Measurements from ENCODE around the gene SOX8. TPM values are rescaled to one million over a fixed set of nuclear protein-coding genes. Genes with fewer than 3 reads are reported as not detected.

SOX8 gene
- total and polyA plus RNA-seq, 9 donors = 0.08 to 0.52 (median 0.32) TPM

- intact Hi-C loops (cut with DNase I) = no loop called here
- Histone ChIP-seq H3K9me3 (no peaks in the 10 kb centered on the region), H3K36me3 (no peaks in the 10 kb centered on the region), H3K4me1 (ENCODE audit: insufficient read depth) (no peaks in the 10 kb centered on the region), H3K4me3 (no peak overlapping the region), H3K27ac (no peak overlapping the region), H3K27me3 (no peaks in the 10 kb centered on the region)
- WGBS, 3 donors = 15 to 19% (median 16%) methylated on average over 20 of the region's 20 CpGs
- no peak for TF ChIP-seq POLR2A (IDR thresholded peaks at IDR 0.05)
- TF ChIP-seq EP300 (IDR thresholded peaks at IDR 0.05) = no peak
- no peak for TF ChIP-seq CTCF (IDR thresholded peaks at IDR 0.05)
- no peak for DNase-seq
Observed at GRCh38 chr16:1010251-1010650, 28.7 kb downstream of the SOX8 start.

GRCh38 chr16:1010815-1011214 is 29.2 kb downstream of the SOX8 start:
- H3K27me3 ChIP-seq = no peaks in the 10 kb centered on the region
- no peak for TF ChIP-seq POLR2A (IDR thresholded peaks at IDR 0.05)
- TF ChIP-seq EP300 (IDR thresholded peaks at IDR 0.05) = no peak
- TF ChIP-seq CTCF (IDR thresholded peaks at IDR 0.05) = no peak
- WGBS, 3 donors = 61 to 67% (median 64%) methylated on average over 14 to 16 of the region's 16 CpGs

GRCh38 chr16:1011316-1012082 is 29.9 kb downstream of the SOX8 start:
- Histone ChIP-seq H3K9me3 (no peaks in the 10 kb centered on the region), H3K36me3 (no peaks in the 10 kb centered on the region), H3K4me1 (ENCODE audit: insufficient read depth) (no peaks in the 10 kb centered on the region), H3K27ac (no peak overlapping the region), H3K4me3 (no peak overlapping the region), H3K27me3 (no peaks in the 10 kb centered on the region)
- no peak for TF ChIP-seq POLR2A (IDR thresholded peaks at IDR 0.05)
- TF ChIP-seq EP300 (IDR thresholded peaks at IDR 0.05) = no peak
- no peak for TF ChIP-seq CTCF (IDR thresholded peaks at IDR 0.05)
- 65 to 77% (median 68%) methylated on average over 37 of the region's 37 CpGs for WGBS, 3 donors
- DNase-seq = no peak
- intact Hi-C loops (cut with DNase I) = no loop called here

More at GRCh38 chr16:1010815-1011214, 29.2 kb downstream of the SOX8 start:
- no peaks in the 10 kb centered on the region for H3K9me3 ChIP-seq
- no peak for DNase-seq
- no peak overlapping the region for H3K27ac ChIP-seq
- intact Hi-C loops (cut with DNase I) = no loop called here
- H3K4me1 ChIP-seq (ENCODE audit: insufficient read depth) = no peaks in the 10 kb centered on the region
- no peaks in the 10 kb centered on the region for H3K36me3 ChIP-seq
- no peak overlapping the region for H3K4me3 ChIP-seq

- Histone ChIP-seq H3K9me3 (no peaks in the 10 kb centered on the region), H3K4me3 (no peak overlapping the region), H3K4me1 (ENCODE audit: insufficient read depth) (no peaks in the 10 kb centered on the region), H3K27ac (no peak overlapping the region), H3K36me3 (no peaks in the 10 kb centered on the region), H3K27me3 (no peaks in the 10 kb centered on the region)
- intact Hi-C loops (cut with DNase I) = no loop called here
- no peak for TF ChIP-seq EP300 (IDR thresholded peaks at IDR 0.05)
- no peak for TF ChIP-seq POLR2A (IDR thresholded peaks at IDR 0.05)
- no peak for TF ChIP-seq CTCF (IDR thresholded peaks at IDR 0.05)
- DNase-seq = no peak
- WGBS, 3 donors = 78 to 87% (median 81%) methylated on average over 19 of the region's 19 CpGs
Observed at GRCh38 chr16:1012135-1012534, 30.6 kb downstream of the SOX8 start.
